Stimulated activated CD4-positive, alpha-beta T cell treated with anti-CD3 and anti-CD28 coated beads, Interleukin-1b, Interleukin-23, amount 100 ng/mL, for 4 hours (primary cell): ENCODE measurements around the gene XYLT2.
"Not testable (repeated sequence)": the region's sequence is repeated elsewhere in the genome, so short reads cannot be mapped to it uniquely, and the experiment has no call there.

Experiments used
- DNase-seq, 2 donors: peaks; one replicate each; pipeline ENCODE4 v3.0.0-alpha.2; 2020; ENCODE audit warnings: low read depth in 2 of 2

XYLT2 gene

DNA sequence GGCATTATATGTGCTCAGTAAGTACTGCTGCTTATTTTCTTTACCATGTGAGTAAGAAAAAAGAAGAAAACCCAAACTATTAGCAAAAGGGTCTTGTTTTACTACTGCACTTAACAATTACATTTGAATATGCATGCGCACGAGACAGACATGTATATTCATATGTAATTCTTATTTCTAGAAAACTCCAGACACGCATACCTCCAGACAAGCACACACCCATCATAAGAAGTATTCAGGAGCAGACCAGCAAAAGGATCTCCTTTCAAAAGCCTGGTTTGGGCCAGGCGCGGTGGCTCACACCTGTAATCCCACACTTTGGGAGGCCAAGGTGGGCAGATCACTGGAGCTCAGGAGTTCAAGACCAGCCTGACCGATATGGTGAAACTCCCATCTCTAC, 43.6 kb downstream of the XYLT2 start:
- no peak for DNase-seq

DNA sequence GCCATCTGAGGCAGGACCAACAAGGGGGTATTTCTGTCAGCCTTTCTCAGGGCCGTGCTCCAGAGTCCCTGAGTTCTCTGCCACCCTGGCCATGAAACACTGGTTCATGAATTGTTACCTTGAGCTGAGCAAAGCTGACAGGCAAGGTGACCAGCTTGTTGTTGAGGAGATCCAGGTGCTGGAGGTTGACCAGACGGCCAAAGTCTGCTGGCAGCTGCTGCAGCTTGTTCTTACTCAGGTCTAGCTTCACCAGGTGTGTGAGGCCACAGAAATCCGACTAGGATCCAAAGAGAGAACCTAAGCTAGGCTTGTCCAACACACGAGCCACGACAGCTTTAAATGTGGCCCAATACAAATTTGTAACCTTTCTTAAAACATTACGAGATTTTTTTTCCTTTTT, 46.7 kb downstream of the XYLT2 start:
- no peak for DNase-seq

DNA sequence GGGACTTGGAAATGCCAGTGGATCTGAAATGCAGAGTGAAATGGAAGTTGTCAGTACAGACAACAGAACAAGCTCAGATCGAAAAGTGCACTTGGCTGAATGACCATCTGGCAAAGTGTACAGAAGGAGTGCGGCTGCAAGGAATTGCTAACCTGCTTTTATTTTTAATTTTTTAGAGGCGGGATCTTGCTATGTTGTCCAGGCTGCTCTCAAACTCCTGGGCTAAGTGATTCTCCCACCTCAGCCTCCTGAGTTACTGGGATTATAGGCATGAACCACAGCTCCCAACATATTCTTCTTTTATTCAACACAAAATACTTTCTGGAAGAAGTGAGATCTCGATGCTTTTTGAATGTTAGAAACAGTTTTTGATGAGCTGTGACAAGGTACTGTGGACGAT, 47.8 kb downstream of the XYLT2 start:
- no peak for DNase-seq

DNA sequence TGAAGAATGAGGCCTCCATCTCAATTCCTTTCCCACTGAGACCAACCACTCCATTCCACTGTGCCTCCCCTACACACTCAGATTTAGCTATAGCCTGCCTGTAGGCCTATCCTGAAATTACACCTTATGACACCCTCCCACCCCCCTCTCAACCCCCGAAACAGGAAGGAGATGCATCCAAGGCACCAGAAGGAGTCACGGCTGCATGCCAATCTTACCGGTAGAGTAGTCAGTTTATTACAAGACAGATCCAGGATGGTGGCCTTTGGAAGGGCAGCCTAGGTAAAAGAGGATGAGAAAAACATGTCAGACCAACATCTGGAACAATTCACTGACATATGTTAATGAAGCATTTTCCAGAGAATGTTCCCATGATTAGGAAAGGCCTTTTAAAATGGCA, 48.8 kb downstream of the XYLT2 start:
- DNase-seq: no peak

DNA sequence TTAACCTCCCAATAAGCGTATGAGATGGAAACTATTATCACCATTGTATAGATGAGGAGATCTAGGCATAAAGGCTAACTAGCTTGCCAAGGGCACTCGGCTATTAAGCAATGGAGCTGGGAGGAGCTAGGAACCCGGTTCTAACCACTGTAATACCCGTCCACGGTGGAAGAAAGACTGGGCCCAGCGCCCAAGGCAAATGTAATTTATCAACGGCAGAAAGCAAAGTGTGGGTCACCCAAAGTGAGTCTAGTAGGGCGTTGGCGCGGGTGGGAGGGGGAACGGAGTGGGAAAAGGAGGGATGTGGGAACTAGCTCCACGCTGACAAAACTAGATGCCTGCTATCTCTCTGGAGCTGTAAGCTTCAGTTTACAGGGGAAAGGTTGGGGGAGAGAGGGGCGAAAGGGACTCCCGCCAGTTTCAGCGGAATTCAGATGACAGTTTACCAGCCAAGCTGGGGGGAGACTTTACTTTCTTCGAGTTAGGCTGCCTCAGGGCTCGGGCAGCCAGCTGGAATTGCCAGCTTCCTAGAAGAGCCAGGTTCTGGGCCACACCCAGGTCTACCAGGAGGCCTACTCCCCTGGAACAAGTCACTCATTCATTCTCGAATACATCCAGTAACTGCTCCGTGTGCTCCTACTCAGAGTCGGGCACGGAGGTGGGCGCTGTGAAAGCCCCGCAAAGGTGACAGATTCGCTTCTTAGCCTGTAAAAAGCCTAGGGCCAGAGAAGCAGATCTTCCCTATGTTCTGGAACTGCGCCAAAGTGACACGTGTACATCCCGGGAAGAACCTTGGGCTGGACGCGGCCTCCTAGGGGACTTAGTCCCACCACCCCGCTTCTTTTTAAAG, 50.6 kb downstream of the XYLT2 start:
- DNase-seq: peak in 1 of 2 donors; percentile 22

DNA sequence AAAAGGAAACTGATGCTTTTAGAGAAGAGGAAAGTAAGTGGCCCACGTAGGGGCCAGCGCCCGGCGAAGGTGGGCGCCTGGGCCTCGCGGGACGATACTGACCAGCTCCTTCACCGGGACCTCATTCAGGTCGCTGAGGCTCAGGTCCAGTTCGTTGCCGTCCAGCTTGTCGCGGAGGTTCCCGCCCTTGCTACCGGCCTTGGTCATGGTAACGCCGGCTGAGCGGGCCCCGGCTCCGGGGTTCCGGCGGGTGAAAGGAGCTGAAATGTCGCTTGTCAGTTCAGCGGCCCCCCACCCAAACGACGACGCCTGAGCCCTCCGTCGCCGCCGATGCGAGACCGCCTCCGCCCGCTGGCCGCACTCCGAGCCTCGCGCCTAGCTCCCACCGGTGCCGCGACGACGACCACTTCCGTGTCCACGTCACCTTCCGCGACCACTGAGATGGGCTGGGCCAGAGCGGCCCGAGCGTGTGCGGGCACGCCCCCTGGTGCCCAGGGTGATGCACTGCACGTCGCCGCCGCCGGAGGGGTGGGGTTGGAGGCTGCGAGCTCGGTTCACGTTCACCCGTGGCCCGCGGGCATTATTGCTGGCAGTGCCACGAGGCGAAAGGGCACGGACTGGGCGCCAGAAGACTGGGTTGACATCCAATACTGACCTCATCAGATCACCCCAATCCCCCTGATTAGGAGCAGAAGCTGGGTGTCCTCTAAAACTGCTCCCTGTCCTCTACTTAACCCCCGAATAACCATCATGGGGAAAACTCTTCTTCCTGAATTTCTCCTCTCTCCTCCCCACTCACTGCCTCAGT, 51.4 kb downstream of the XYLT2 start, which contains the start of gene LRRC59:
Gene LRRC59, minus strand, starts transcription at position 413 of the 808 bp plus-strand sequence. Its CDS starts 206 bp downstream, at position 207.
- peak; percentile 88 to 92 for DNase-seq

DNA sequence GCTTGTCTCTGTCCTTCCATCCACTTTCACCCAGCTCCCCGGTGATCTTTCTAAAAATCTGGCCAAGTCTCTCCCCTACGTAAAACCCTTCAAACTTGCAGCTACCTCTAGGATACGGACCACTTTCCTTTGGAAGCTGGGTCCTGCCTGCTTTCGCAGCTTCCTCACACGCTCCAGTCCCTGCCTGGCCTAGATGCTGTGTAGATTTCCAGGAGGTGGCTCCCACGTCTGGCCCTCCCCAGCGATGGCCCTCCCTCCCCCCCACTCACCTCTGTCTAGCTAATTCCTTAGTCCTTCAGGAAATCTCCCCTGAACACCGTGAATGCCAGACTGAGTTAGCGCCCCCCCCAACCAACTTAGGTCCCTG, 52.0 kb downstream of the XYLT2 start:
- no peak for DNase-seq

DNA sequence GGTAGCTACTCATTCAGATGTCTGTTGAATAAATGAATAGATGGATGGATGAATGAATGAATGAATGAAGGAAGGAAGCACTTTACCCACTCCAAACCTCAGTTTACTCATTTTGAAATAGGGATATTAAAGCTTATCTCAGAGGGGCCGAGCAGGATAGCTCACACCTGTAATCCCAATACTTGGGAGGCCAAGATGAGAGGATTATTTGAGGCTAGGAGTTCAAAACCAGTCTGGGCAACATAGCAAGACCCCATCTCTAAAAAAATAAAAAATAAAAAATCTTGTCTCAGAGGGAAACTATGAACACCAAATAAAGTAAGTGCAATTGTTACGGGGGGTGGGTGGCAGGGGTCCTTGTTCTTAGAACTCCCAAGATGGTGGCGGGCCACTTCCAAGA, 52.7 kb downstream of the XYLT2 start:
- not testable (repeated sequence) for DNase-seq

DNA sequence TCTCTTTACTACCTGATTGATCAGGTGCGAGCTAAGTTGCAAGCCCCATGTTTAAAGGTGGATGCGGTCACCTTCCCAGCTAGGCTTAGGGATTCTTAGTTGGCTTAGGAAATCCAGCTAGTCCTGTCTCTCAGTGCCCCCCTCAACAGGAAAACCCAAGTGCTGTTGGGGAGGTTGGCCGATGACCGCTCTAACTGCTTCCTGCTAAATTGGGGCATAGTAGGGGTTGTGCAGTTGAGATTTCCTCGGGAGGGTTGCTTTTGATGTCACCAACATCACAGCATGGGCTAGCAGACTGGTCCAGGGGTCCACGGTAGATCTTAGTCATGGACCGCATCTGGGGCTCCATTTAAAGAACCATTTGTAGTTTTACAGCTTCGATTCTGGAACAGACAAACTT, 53.7 kb downstream of the XYLT2 start:
- DNase-seq: not testable (repeated sequence)

DNA sequence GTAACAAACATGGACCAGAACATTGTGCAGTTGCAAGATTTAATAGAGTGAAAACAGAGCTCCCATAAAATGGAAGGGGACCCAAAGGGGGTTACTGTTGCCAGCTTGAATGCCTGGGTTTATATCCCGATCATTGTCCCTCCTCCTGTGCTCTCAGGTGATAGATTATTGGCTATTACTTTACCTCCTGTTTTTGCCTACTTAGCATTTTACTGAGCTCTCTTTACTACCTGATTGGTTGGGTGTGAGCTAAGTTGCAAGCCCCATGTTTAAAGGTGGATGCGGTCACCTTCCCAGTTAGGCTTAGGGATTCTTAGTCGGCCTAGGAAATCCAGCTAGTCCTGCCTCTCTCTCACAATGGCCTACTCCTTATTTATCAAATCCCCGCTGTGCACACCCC, 59.4 kb downstream of the XYLT2 start:
- not testable (repeated sequence) for DNase-seq

DNA sequence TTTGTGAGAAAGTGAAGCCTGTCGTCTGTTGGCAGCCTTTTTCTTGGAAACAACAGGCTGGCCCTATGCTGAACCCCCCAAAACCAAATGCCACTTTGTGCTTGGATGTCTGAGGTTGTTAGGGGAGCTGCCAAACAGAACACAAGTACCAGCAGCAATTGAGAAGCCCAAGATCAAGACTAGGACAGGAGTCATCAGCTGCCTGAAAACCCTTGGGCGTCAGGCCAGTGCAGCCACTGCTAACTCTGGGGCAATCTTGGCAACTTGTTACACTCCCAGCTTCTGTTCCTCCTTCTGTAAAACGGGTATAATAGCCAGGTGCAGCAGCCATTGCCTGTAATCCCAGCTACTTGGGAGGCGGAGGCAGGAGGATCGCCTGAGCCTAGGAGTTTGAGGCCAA, 60.7 kb downstream of the XYLT2 start:
- DNase-seq: no peak

DNA sequence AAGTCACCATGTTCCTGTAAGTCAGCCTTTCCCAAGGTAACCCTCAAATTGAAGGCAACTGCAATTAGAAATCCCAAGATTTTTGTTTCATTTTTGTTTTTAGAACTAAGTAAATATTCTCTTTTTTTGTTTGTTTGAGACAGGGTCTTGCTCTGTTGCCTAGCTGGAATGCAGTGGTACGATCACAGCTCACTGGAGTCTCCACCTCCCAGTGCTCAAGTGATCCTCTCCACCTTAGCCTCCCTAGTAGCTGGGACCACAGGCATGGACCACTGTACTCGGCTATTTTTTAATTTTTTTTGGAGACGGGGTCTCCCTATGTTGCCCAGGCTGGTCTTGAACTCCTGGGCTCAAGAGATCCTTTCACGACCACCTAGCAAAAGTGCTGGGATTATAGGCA, 62.0 kb downstream of the XYLT2 start:
- DNase-seq: no peak
